ENCODE data around the gene RABGAP1L.

The RABGAP1L gene

DNA sequence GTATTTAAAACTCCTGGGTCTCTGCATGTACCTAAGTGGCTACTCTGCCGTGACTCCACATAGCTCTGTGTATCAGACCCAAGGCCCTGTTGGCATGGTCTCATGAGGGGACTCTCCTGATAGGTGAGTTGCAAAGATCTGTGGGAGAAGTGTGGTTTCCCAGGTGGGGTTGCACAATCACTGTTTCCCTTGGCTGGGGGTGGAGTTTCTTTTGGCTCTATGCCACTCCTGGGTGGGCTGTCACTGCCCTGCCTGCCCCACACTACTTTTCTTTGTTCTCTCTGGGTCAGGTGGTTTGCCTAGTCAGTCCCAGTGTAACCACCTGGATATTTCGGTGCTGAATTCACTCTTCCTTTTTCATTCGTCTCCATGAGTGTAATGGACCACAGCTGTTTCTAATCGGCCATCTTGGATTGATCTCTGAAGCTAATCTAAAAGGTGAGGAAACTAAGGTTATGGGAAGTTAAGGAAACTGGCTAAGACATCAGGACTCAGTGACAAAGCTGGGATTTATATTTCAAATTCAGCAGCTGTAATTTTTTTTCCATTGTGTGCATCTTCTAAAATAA is 743.3 kb downstream of the RABGAP1L start:
- DNase-seq = no peak

DNA sequence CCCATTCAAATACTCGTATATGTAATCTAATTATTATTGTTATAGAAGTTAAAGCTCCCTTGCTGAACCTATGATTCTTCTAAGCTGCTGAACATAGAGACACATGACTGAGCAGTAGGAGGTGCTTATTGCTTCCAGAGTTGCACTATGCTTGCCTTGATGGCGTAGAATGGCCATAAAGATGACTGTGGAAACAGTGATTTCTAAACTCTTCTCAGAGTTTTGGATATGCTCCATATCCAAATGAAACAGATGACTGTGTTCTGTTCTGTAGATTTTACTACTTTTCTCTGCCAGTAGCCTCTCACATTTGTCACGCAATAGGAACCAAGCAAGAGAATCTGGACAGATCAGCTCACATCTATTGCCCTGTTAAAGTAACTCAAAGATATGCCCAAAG is 752.3 kb downstream of the RABGAP1L start:
- DNase-seq = no peak

DNA sequence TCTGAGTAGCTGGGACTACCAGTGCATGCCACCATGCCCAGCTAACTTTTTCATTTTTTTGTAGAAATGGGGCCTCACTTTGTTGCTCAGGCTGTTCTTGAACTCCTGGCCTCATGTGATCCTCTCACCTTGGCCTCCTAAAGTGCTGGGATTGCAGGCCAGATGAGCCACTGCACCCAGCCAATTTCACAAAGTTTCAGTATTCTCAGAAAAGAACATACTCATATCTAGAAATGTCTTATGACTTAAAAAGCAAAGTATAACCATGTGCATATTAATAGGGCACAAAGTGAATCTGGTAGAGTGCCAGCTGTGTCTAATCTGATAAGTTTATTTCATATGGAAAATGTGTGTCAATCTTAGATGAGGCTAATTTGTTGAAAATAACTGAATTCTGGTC is 752.9 kb downstream of the RABGAP1L start:
- DNase-seq = no peak

DNA sequence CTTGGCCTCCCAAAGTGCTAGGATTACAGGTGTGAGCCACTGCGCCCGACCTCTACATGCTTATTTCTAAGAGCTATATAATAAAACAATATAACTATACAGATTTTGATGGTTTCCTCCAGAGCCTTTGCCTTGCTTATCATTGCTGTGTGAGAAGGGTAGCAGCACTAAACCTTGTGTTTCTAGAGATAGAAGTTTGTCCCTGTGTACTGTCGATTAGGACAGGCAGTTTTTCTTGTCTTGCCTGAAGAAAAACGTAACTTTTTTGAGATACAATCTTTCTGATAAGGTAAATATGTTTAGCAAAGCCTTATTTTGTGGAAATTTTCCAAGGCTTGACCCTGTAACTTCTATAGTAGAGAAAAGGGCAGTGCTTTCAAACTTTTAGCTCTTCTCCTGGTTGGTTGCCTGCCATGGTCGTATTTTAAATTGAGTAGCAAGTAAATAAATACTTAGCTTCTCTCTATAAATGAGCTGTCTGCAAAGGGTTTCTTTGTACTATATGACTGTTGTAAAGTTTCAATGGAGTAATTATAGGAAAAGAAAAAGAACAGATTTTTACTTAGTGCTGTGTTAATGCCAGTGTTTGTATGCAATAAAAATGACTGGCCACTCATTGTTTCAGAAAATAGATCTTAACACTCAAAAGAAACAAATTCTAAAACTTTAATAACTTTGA is 754.0 kb downstream of the RABGAP1L start:
- no peak for DNase-seq

DNA sequence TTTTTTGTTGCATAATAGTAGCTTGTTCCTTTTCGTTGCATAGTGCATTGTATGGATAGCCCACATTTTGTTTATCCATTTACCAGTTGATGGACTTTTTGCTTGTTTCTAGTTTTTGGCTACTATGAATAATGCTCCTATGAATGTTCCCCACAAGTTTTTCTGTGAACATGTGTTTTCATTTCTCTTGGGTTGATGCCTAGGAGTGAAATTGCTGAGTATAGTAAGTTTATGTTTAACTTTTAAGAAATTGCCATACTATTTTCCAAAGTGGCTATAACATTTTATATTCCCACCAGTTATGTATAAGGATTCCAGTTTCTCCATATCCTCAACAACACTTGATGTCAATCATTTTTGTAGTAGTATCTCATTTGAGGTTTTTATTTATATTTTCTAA is 755.7 kb downstream of the RABGAP1L start:
- no peak for DNase-seq

DNA sequence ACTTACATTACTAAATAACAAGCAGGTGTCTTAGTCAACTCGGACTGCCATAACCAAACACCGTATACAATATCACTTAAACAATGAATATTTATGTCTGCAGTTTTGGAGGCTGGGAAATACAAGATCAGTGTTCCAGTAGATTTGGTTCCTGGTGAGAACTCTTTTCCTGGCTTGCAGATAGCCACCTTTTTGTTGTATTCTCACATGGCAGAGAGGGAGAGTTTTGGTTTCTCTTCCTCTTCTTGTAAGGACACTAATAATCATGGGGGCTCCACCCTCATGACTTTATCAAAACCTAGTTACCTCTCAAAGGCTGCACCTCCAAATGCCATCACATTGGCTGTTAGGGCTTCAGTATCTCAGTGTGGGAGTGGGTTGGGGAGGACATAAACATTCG is 757.5 kb downstream of the RABGAP1L start:
- DNase-seq = no peak

DNA sequence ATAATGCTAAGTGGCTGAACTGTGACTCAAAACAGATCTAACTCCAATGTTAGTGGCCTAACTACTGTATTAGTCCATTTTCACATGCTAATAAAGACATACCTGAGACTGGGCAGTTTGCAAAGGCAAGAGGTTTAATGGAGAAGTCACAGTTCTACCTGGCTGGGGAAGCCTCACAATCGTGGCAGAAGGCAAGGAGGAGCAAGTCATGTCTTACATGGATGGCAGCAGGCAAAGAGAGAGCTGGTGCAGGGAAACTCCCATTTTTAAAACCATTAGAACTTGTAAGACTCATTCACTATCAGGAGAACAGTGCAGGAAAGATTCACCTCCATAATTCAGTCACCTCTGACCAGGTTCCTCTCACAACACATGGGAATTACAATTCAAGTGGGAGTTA is 760.8 kb downstream of the RABGAP1L start:
- no peak for DNase-seq

DNA sequence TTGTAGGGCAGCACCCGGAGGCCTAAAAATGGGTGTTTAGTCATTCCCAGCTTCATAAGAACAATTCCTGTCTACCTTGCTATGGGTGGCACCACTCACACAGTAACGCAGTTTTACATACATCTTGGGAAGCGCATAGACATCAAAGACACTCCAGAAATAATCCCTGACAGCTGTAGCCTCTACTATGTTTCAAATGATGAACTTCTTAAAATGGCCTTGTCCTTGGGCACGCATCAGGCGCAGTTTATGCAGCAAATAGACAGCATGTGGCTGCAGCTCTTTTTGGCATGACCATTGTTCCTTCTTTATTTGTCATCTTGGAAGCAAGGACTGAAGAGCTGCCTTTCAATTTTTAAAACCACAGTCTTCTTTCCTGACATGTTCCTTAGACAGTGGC is 762.8 kb downstream of the RABGAP1L start:
- no peak for DNase-seq

DNA sequence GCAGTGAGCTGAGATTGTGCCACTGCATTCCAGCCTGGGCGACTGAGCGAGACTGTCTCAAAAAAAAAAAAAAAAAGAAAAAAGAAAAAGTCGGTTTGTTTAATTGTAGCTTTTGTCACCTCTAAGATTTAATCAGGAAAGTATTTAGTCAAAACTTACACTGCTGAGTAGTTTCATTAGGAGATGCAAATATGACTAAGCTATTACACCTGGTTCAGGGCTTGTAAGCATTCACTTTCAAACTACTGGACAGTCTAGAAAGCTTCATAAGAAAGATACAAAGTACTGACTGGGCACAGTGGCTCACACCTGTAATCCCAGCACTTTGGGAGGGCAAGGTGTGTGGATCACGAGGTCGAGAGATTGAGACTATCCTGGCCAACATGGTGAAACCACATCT is 764.5 kb downstream of the RABGAP1L start:
- DNase-seq = no peak

DNA sequence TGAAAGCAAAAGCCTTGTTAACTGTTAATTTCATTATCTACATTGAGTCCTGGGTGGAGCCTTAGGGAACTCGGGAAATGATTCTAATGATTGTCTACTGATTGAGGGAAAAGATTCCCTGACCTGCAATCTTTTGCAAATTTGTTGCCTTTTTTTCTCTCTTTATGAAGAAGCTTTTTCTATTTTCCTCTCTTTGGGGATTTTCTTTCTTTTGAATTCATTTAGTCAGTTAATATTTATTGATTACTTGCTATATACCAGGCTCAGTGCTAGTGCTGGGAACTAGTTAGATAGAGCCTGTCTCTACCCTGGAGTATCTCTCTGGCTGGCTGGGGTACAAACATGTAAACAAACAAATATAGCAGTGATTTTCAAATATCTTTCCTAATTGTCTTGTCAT is 769.2 kb downstream of the RABGAP1L start:
- DNase-seq = no peak

DNA sequence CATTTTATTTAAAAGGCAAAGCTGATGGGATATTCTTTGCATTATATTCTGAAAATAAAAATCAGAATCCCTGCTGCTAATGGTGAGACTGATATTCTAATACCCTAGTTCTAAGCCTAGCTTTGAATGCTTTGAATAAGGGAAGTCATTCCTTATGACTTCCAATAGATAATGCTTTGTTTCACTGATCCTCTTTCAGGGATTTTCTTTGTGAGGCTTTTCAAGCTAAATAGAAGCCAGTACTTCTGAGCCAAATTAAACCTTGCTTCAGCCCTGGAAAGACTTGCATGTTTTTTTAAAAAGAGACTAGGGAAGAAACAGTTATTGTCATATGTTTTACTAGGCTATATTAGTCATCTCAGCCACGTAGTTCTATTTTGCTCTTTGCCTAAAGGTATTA is 771.9 kb downstream of the RABGAP1L start:
- DNase-seq = no peak

DNA sequence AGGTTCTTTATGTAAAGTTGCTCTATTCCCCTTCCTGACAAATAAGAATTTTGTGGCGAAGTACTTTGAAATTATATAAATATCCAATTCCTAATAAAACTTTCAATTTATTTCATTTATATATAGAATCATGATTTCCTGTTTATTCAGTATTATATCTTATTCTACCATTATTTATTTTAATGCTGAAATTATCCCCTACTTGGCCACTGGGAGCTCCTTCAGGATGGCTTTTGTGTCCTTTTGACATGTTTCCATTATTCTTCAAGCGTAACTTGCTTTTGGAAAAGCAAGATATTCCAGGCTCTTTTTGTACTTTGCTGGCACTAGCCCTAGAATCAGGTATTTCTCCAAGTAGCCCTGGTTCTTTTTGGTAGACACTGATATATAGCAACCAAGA is 773.3 kb downstream of the RABGAP1L start:
- DNase-seq = no peak

DNA sequence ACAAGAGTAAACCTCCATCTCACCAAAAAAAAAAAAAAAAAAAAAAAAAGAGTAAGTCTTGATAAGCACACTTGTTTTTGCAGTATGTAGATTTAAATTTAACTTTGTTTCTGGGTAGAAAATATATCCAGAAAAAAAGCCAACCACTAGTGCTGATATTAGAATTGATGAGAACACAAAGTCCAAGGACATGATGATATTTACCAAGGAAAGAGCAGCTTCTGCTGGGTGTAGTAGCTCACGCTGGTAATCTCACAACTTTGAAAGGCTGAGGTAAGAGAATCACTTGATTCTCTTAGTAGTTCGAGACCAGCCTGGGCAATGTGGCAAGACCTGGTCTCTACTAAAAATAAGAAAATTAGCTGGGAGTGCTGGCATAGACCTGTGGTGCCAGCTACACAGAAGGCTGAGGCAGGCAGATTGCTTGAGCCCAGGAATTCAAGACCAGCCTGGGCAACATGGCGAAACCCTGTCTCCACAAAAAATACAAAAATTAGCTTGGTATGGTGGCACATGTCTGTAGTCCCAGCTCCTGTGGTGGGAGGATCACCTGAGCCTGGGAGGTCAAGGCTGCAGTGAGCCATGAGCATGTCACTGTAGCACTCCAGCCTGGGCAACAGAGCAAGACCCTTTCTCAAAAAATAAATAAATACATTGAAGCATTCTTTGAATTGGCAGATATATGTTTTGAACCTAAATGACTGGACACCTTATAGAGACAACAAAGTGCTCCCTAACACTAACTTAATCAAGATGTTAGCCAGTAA is 776.8 kb downstream of the RABGAP1L start:
- DNase-seq = no peak

DNA sequence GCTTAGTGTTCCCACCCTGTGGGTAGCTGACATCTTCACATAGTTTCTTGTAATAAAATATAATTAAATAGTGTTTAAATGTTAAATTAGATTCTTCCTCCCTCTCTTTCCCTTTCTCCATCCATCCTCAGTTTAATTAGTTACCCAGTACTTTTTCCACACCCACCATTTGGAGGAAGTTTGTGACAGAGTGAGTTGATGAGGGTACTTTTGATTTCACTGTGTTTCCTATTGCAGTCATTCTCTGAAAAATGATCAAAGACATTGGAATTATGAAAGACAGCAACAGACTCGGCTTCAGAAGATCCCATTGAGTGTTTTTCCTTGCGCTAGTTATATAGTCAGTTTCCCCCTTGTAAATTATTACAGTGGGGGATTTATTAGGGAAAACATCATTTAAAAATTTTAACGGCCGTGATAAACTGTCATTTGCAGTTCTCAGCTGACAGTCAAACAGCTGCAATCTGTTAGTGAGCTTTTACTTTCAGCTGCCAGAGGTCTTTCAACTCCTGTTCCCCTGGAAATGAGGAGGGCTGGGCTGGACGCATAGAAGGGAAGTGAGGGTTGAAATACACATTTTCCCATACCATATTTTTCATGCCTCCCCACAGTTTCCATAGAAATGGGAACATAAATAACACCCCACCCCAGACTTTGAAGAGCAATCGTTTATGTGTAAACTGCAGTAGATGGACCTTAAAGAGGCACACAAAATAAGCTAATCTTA is 779.1 kb downstream of the RABGAP1L start:
- DNase-seq = peak; percentile 18

DNA sequence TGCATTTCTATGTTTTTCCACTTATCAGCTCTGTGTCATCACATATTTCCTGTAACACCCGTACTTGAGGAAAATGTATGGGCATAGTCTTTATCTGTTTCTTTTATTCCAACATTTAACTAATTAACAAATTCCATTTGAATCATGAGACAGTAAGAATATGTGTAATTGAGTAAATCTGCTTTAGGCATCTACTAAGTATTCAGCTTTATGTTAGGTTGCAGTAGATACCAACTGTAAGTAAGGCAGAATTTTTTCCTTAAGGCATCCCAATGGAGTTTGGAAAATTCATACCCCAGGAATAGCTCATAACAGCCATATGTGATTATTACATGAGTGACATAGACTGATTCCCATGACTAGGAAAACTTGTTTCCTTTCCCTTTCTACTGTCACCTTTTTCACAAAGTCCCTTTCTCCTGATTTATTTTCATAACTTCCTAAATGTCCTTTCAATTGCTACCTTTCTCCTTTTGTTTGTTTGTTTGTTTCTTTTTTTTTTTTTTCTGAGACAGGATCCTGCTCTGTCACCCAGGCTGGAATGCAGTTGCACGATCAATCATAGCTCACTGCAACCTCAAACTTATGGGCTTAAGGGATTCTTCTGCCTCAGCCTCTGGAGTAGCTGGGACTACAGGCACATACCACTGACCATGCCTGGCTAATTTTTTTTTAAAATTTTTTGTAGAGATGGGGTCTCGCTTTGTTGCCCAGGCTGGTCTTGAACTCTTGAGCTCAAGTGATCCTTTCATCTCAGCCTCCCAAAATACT is 780.6 kb downstream of the RABGAP1L start:
- DNase-seq = no peak

DNA sequence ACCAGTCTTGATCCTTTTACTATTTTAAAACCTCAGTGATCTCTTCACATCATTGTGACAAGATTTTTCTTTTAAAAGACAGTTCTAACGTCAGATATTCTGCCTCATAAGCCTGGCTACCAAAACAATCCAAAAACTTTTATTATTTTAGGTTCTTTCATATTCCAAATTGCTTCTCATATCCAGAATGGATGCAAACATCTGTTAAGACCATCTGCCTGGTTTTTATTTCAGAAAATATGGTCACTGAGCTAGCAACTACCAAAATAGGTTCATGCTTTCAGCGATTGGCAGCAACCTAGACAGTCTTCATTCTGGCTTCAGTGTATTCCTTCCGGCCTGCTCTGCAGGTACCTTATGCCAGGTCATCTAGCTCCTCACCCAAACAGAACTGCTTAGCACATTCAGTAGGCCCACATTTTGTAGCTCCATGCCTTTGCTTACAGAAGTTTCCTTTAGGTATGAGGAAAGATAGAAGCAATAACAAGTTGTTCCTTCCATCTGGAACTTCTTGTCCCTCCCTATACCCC is 781.4 kb downstream of the RABGAP1L start:
- DNase-seq = peak; percentile 80

DNA sequence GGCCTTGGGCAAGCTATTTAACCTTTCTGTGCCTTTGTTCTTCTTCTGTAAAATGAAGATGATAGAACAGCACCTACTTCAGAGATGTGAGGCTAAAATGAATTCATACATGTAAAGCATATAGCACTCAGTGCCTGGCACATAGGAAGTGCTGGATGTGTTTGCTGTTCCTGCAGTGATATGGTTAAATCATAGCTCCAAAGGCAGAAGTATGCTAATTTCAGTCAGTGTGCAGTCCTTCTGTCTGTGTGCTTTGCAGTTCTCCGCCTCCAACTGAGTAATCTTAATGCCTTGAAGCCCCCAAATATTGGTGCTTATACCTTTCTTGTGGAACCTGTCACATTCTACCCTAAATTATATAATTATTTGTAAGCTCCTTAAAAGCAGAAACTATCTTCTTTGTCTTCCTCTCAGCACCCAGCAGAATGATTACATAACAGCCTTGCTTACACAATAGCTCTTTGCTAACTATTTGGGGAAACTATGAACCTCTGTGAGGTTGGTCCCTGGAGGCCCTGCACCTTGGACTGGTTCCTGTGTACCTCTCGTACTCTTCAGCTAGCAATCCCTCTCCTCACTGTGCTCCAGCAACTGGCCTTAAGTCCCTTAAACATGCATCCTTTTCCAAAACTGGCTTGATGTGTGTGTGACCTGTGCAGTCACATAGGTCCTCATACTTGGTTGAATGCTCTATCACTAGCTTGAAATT is 783.4 kb downstream of the RABGAP1L start:
- DNase-seq = peak; percentile 20

DNA sequence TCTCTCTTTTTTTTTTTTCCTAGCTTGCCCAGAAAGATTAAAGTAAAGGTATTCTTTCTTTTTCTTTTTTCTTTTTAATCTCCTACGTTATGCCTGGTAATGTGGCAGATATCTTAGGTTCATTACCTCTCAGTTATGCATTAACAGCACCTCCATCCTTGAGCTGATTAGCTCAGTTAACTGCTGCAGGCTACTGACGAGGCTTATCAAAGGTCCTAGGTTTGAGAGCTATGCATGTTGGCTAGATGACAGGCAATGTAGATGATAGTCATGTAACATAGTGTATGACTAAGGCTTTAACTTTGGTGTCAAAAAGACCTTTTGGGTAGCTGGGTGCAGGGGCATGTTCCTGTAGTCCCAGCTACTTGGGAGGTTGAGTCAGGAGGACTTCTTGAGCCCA is 786.7 kb downstream of the RABGAP1L start:
- DNase-seq = no peak

DNA sequence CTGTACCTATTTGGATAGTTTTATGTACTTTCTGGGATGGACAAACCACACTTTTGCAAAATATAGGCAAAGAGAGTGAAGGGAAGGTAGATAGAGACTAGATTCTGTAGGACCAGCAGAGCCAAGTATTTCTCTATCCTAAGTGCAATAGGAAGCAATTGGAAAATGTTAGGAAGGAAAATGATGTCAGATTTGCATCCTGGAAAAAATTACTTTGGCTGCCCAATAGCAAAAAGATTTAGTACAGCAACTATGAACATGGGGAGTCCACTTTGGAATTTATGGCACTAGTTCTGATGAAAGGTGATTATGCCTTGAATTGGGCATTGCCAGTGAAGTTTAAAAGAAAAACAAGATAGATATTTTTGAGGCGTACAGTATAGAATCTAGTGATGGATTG is 789.7 kb downstream of the RABGAP1L start:
- no peak for DNase-seq

DNA sequence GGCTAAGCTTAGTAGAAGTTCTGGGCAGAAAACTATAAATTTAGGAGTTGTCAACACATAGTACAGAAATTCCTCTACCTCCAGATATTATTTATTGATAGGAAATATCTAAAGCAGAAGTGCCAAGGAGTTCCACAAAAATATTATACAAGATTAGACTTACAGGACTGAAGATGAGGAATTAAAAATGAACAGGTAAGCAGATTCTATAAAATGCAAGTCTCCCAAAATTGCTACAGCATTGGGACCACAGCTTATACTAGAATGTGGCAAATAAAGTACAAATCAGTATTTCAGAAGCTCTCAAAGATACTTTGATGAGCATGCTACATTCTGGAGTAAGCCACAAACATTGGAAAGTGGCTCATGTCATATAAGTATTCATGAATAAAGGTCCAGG is 790.3 kb downstream of the RABGAP1L start:
- no peak for DNase-seq

DNA sequence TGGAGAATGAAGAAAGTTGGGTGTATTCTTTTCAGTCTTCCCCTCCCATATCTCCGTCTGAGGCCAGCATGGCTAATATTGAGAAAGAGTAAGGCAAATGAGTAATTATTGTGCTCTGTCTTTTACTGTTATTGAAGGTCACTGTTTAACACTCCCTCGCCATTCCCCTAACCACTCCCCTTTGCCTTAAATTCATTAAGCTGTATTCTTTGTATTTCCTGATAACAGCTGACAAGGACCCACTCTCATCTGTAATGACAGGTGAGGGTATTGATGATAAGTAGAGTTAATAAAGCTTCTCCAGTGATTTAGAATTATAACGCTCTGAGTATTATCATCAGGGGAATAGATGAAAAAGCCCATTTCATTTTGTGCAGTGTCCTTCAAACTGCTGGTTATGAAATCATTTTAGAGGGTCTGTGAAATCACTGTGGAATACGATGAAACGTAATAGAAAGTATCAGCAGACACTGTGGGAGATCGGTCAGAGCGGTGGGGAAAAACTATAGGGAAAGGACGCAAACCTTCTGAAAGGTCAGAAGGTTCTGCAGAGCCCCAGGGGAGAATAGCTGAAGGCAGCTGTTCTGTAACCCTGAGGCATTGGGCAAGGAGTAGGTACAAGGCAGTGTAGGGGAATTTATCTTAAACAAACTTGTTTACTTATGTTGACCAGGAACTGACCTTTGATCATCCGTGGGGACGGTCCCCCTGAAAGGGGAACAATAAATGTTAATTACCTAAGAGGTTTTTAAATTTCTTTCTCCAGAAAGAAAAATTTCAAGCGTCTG is 794.2 kb downstream of the RABGAP1L start:
- peak; percentile 50 for DNase-seq
